GM19397 (cell line): ENCODE results near the gene CDK13.

Experiments used
- ATAC-seq: cut with Tn5 transposase; IDR thresholded peaks from one replicate; pipeline ENCODE4 v1.9.1; 2021; ENCODE audit warnings: mild to moderate bottlenecking, moderate library complexity; ENCODE audit not compliant: unreplicated experiment

CDK13 gene

DNA sequence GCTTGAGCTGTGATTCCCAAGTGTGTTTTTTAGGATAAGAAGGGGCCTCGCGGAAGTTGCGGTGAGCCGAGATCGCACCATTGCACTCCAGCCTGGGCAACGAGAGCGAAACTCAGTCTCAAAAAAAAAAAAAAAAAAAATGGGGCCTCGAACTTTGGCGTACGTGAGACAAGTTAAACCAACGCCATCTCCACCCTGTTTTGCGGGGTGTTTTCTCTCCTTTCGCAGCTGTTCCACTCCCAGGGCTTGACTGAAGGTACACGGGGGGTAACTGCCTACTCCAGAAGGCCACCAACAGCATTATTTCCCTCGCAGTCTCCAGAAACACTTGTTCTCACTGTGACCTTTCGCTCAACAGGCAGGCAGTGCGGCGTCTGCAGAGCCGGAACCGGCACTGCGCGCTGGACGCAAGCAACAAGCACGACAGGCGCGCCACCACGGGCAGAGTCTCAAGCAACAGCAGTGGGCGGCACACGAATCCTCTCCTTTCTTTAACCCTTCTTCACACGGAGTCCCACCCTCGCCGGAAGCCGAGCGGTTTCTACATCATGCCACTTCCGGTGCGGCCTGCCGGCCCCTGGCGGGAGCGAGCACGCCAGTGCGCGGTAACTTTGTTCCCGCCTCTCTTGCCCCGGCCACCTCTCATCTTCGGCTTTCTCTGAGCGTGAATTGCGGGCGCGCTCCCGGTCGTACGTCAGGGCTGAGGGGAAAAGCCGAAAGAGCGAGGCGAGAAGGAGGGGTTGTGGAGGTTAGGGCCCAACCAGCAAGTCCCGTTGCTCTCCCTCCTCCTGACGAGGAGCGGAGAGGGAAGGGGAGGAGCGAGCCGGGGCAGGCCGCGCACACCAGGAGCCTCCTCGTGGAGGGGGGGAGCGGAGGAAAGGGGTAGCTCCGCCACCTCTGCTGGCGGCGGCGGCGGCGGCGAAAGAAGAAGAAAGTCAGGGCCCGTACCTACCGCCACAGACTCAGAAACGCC is 814 bp upstream of the CDK13 start:
- ATAC-seq: peak; percentile 68

GRCh38 chr7:39950473-39951225 is 593 bp downstream of the CDK13 start:
- ATAC-seq: no peak

DNA sequence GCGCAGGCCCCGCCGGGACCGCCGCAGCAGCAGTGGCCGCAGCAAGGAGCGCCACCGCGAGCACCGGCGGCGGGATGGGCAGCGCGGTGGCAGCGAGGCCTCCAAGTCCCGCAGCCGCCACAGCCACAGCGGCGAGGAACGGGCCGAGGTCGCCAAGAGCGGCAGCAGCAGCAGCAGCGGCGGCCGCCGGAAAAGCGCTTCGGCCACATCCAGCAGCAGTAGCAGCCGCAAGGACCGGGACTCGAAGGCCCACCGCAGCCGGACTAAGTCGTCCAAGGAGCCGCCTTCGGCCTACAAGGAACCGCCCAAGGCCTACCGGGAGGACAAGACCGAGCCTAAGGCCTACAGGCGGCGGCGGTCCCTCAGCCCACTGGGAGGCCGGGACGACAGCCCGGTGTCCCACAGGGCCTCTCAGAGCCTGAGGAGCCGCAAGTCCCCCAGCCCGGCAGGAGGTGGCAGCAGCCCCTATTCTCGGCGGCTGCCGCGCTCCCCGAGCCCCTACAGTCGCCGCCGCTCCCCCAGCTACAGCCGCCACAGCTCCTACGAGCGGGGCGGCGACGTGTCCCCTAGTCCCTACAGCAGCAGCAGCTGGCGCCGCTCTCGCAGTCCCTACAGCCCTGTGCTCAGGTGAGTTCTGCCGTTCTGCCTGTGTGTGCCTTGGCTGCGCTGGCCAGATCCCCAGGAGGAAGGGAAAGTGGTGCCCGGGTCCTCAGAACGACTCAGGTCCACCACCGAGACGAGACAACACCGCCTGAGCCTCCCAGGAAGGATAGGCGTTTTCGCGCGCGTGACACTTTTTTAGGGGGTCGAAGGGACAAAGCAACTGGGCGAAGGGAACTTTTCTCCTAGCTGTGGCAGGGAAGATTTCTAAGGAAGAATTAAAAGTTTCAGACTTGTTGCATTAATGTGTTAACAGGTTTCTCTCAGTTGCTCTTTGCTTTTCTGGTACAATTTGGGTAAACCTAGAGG is 1.5 kb downstream of the CDK13 start:
- peak; percentile 31 for ATAC-seq

- ATAC-seq: no peak
Measured at GRCh38 chr7:39952374-39952773, 2.3 kb downstream of the CDK13 start.

DNA sequence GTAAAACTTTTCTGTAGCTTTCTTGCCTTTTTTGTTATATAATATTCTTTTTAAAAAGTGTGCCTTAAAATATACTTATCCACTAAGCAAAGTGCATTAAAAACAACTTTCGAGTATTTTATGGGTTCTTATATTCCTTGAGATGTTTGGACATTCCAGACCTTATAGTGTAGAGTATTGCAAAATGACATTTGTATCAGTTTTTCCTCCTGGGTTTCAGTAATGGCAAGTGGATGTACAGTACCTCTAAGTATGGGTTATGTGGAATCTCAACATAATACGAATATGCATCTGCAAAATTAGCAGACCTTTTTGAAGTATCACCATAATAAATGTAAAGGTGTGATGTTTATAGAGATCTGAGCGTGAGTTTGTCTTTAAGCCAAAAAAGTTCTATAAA is 2.7 kb downstream of the CDK13 start:
- ATAC-seq: no peak

GRCh38 chr7:39954694-39955093 is 4.6 kb downstream of the CDK13 start:
- ATAC-seq: no peak

- ATAC-seq: no peak
Measured at GRCh38 chr7:39958038-39958437, 8.0 kb downstream of the CDK13 start.

- no peak for ATAC-seq
Measured at GRCh38 chr7:39967406-39968161, 17.5 kb downstream of the CDK13 start.

- ATAC-seq: no peak
Measured at GRCh38 chr7:39969431-39969830, 19.4 kb downstream of the CDK13 start.

DNA sequence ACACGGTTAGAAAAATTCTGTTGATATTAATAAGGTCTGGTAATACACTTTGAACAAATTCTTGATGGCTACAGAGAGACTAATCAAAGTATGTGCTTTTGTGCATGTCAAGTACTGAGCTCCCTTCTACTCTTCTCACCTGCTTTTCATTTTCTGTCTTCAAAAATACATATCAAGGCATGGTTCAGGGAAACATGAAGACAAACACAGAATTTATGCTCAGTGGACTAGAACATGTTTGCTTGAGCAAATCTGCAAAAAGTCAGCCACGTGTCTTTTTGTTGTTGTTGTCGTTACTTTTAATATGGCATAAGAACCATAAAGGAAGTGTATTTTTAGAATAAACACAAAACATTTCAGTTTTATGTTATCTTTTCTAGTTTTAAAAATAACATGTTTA is 21.9 kb downstream of the CDK13 start:
- peak; percentile 57 for ATAC-seq

GRCh38 chr7:39973801-39974200 is 23.7 kb downstream of the CDK13 start:
- no peak for ATAC-seq

- ATAC-seq: no peak
Measured at GRCh38 chr7:39978230-39978934, 28.3 kb downstream of the CDK13 start.

DNA sequence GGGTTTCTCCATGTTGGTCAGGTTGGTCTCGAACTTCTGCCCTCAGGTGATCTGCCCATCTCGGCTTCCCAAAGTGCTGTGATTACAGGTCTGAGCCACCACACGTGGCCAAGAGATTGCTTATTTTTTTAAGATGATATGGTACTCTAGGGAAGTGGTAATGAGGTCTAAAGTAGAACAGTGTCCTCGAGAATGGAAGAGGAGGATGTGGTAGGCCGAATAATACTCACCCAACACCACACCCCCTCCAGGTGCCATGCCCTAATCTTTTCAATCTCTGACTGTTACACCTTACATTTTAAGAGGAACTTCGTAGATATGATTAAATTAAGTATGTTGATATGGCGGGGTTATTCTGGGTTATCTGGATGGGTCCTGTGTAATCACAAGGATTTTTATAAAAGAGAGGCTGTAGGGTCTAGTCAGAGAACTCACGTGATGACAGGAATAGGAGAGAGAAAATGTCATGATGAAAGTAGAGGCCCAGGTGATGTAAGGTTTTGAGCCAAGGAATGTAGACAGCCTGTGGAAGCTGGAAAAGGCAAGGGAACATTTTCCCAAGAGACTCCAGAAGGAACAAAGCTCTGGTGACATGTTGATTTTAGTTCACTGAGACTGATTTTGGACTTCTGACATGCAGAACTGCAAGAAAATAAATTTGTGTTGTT is 29.5 kb downstream of the CDK13 start:
- ATAC-seq: no peak

GRCh38 chr7:39985398-39985918 is 35.4 kb downstream of the CDK13 start:
- ATAC-seq: no peak

DNA sequence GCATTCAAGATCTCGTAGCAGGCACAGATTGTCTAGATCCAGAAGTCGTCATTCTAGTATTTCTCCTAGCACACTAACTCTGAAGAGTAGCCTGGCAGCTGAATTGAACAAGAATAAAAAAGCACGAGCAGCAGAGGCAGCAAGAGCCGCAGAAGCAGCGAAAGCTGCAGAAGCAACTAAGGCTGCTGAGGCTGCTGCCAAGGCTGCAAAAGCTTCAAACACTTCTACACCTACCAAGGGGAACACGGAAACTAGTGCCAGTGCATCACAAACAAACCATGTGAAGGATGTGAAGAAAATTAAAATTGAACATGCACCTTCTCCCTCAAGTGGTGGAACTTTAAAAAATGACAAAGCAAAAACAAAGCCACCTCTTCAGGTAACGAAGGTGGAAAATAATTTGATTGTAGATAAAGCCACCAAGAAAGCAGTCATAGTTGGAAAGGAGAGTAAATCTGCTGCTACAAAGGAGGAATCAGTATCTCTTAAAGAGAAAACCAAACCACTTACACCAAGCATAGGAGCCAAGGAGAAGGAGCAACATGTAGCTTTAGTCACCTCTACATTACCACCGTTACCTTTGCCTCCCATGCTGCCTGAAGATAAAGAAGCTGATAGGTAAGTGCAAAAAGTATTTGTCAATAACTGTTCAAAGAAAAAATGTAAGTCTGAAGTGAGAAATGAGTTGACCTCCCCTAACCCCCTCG is 37.7 kb downstream of the CDK13 start:
- ATAC-seq: no peak

DNA sequence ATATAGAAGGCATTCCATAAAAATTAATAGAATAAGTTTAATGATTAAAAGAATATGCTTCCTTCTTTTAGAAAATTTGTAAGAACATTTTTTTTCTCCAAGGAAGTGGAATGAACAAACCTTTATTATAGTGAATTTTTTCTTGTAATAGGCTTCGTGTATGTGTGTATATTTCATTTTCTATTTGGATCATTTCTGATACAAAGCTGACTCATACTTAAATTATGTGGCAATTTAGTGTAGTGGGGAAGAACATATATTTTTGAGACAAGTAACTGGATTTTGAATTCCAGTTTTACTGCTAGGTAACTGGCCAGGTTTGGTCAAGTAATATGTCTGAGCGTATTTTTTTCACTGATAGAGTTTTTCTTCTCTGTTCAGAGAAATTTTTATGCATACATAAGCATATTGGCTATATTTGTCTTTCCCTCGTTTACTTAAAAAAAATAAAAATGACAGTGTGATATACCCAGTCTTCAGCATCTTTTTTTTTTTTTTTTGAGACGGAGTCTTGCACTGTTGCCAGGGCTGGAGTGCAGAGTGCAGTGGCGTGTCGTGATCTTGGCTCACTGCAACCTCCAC is 50.8 kb downstream of the CDK13 start:
- ATAC-seq: no peak

GRCh38 chr7:40001649-40002048 is 51.6 kb downstream of the CDK13 start:
- no peak for ATAC-seq

- no peak for ATAC-seq
Measured at GRCh38 chr7:40003597-40003996, 53.5 kb downstream of the CDK13 start.
